GM23338 (cell line): ENCODE results near the gene ERBB4. TPM values are rescaled to one million over a fixed set of nuclear protein-coding genes. Genes with fewer than 3 reads are reported as not detected.
A peak's percentile ranks its signal among the peaks of the same experiment; 100 is the strongest.

Source experiments
- ATAC-seq: fragments of 200-7000 bp; cut with Tn5 transposase; 3 replicates; pipeline ENCODE4 v1.9.1; 2020
- DNase-seq: peaks from one replicate; pipeline ENCODE4 v3.0.0-alpha.2; 2015; ENCODE audit warnings: low spot score
- H2AFZ ChIP-seq: fragments of 200-600 bp; sonication (generic); 2 replicates; pipeline ENCODE4 v1.8.0; 2016; ENCODE audit warnings: antibody characterized with exemption, mild to moderate bottlenecking, moderate library complexity
- H3F3A ChIP-seq: fragments of 200-600 bp; sonication (generic); replicated peaks from 2 replicates; pipeline ENCODE4 v1.8.0; 2017; ENCODE audit warnings: antibody characterized with exemption, mixed run types, low read depth
- H3K27ac ChIP-seq: fragments of 200-600 bp; sonication (generic); 2 replicates; pipeline ENCODE4 v1.6.1; 2016; ENCODE audit warnings: low read depth
- H3K27me3 ChIP-seq: fragments of 200-600 bp; sonication (generic); 2 replicates; pipeline ENCODE4 v1.8.0; 2016; ENCODE audit warnings: mild to moderate bottlenecking, mixed run types, moderate library complexity; ENCODE audit not compliant: insufficient read depth
- H3K36me3 ChIP-seq: fragments of 200-600 bp; sonication (generic); 2 replicates; pipeline ENCODE4 v1.8.0; 2016; ENCODE audit warnings: mild to moderate bottlenecking; ENCODE audit not compliant: insufficient read depth
- H3K4me1 ChIP-seq: fragments of 200-600 bp; sonication (generic); 2 replicates; pipeline ENCODE4 v1.8.0; 2016; ENCODE audit warnings: mild to moderate bottlenecking, moderate library complexity; ENCODE audit not compliant: insufficient read depth
- H3K4me2 ChIP-seq: fragments of 200-600 bp; sonication (generic); 2 replicates; pipeline ENCODE4 v1.7.1; 2017; ENCODE audit warnings: mixed run types
- H3K4me3 ChIP-seq: fragments of 200-600 bp; sonication (generic); 2 replicates; pipeline ENCODE4 v1.6.1; 2016; ENCODE audit warnings: mixed run types
- H3K79me2 ChIP-seq: fragments of 200-600 bp; sonication (generic); replicated peaks from 2 replicates; pipeline ENCODE4 v1.8.0; 2017; ENCODE audit warnings: mild to moderate bottlenecking; ENCODE audit not compliant: insufficient read depth
- H3K9me2 ChIP-seq: fragments of 200-600 bp; sonication (generic); 2 replicates; pipeline ENCODE4 v1.8.0; 2017; ENCODE audit not compliant: insufficient read depth
- H4K20me1 ChIP-seq: fragments of 200-600 bp; sonication (generic); replicated peaks from 2 replicates; pipeline ENCODE4 v1.8.0; 2017; ENCODE audit warnings: mild to moderate bottlenecking; ENCODE audit not compliant: insufficient read depth
- H3K27ac Mint-ChIP-seq: 2 replicates; pipeline ENCODE4 v1.8.0; 2020; ENCODE audit warnings: inconsistent platforms, mild to moderate bottlenecking, moderate library complexity, mixed read lengths
- H3K27me3 Mint-ChIP-seq: 3 replicates; pipeline ENCODE4 v1.8.0; 2022; ENCODE audit warnings: low read depth, mild to moderate bottlenecking, moderate library complexity, mixed read lengths, inconsistent platforms; ENCODE audit not compliant: insufficient read depth, poor library complexity
- H3K36me3 Mint-ChIP-seq: 3 replicates; pipeline ENCODE4 v1.8.0; 2021; ENCODE audit warnings: low read depth, mild to moderate bottlenecking, inconsistent platforms, moderate library complexity, mixed read lengths
- H3K4me1 Mint-ChIP-seq: 3 replicates; pipeline ENCODE4 v1.8.0; 2020; ENCODE audit warnings: mild to moderate bottlenecking, inconsistent platforms, mixed read lengths
- H3K4me3 Mint-ChIP-seq: 3 replicates; pipeline ENCODE4 v1.8.0; 2021; ENCODE audit warnings: moderate library complexity, mild to moderate bottlenecking, inconsistent platforms, mixed read lengths
- H3K9me3 Mint-ChIP-seq: 3 replicates; pipeline ENCODE4 v1.8.0; 2020; ENCODE audit warnings: moderate library complexity, mild to moderate bottlenecking, inconsistent platforms, mixed read lengths
- EZH2 ChIP-seq: fragments of 200-600 bp; sonication (generic); IDR thresholded peaks from one replicate; pipeline ENCODE4 v1.8.0; 2017; ENCODE audit warnings: antibody characterized with exemption, mild to moderate bottlenecking, low read depth; ENCODE audit not compliant: unreplicated experiment
- NANOG ChIP-seq: IDR thresholded peaks from 2 replicates; pipeline ENCODE4 v1.6.1; 2016; ENCODE audit warnings: antibody characterized with exemption, borderline replicate concordance
- POLR2AphosphoS5 ChIP-seq: IDR thresholded peaks from 2 replicates; pipeline ENCODE4 v1.6.1; 2016; ENCODE audit warnings: antibody characterized with exemption, low read depth
- STAT1 ChIP-seq: IDR thresholded peaks from one replicate; pipeline ENCODE4 v1.6.1; 2016; ENCODE audit warnings: antibody characterized with exemption; ENCODE audit not compliant: unreplicated experiment
- ZNF114 ChIP-seq: fragments of 250-450 bp; sonication (Bioruptor Pico); IDR thresholded peaks from 2 replicates; pipeline ENCODE4 v1.5.0; 2020; ENCODE audit warnings: mild to moderate bottlenecking, moderate library complexity
- polyA plus RNA-seq: library from polyadenylated mRNA; unstranded; fragments of >200 nt; fragmentation: Nextera tagmentation; extraction: Ambion mirVana; gene quantifications from 2 replicates; pipeline ENCODE4 v1.2.1, GENCODE V29; 2016
- total RNA-seq: library from RNA; depleted of rRNA; stranded (reverse); fragments of >200 nt; shearing (Covaris generic); gene quantifications from 2 replicates; pipeline ENCODE4 v1.2.3, GENCODE V29; 2014
- TF ChIP-seq, protein P1 (sequence below): fragments of 250-450 bp; sonication (Bioruptor Pico); IDR thresholded peaks from 2 replicates; pipeline ENCODE4 v1.5.0; 2020; ENCODE audit warnings: mild to moderate bottlenecking, moderate library complexity
- TF ChIP-seq, protein P2 (sequence below): IDR thresholded peaks from 2 replicates; pipeline ENCODE4 v1.6.1; 2016; ENCODE audit warnings: antibody characterized with exemption

Gene ERBB4
- total and polyA plus RNA-seq, 2 experiments from 2014 or later: 0.73 to 1.1 TPM

DNA sequence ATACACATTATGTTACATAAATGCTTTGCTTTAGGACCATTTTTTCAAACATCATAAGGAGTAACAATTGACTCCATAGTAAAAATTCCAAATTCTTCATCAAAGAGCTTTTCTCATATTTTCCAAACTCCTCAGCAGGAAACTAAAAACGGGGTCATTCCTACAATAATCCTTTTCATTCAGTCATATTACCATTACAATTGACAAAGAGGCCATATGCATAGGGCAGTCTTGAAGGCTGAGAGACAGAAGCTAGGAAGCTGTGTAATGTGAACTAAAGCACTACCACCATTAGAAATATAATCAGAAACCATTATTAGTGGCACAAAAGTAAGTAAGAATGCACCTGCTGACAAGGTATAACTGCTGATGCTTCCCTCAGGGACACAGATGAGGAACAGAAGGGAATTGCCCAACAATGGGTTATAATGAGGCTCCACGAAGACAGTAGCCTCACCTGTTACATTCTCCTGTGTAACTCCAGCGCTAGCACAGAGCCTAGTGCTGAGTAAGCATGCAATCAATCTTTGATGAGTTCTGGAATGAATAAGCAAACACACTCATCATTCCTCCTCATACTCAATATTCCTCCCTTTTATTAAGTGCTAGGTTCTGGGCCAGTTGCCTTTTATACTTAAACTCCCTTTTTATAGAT, 1039.9 kb downstream of the ERBB4 start:
- H3K9me3 Mint-ChIP-seq: peaks cover 7% of the 10 kb centered on the region
- TF ChIP-seq EZH2 (no peak), POLR2AphosphoS5 (no peak), ZNF114 (CRISPR knock-in tag) (no peak), STAT1 (no peak)
- TF ChIP-seq, protein P1, sequence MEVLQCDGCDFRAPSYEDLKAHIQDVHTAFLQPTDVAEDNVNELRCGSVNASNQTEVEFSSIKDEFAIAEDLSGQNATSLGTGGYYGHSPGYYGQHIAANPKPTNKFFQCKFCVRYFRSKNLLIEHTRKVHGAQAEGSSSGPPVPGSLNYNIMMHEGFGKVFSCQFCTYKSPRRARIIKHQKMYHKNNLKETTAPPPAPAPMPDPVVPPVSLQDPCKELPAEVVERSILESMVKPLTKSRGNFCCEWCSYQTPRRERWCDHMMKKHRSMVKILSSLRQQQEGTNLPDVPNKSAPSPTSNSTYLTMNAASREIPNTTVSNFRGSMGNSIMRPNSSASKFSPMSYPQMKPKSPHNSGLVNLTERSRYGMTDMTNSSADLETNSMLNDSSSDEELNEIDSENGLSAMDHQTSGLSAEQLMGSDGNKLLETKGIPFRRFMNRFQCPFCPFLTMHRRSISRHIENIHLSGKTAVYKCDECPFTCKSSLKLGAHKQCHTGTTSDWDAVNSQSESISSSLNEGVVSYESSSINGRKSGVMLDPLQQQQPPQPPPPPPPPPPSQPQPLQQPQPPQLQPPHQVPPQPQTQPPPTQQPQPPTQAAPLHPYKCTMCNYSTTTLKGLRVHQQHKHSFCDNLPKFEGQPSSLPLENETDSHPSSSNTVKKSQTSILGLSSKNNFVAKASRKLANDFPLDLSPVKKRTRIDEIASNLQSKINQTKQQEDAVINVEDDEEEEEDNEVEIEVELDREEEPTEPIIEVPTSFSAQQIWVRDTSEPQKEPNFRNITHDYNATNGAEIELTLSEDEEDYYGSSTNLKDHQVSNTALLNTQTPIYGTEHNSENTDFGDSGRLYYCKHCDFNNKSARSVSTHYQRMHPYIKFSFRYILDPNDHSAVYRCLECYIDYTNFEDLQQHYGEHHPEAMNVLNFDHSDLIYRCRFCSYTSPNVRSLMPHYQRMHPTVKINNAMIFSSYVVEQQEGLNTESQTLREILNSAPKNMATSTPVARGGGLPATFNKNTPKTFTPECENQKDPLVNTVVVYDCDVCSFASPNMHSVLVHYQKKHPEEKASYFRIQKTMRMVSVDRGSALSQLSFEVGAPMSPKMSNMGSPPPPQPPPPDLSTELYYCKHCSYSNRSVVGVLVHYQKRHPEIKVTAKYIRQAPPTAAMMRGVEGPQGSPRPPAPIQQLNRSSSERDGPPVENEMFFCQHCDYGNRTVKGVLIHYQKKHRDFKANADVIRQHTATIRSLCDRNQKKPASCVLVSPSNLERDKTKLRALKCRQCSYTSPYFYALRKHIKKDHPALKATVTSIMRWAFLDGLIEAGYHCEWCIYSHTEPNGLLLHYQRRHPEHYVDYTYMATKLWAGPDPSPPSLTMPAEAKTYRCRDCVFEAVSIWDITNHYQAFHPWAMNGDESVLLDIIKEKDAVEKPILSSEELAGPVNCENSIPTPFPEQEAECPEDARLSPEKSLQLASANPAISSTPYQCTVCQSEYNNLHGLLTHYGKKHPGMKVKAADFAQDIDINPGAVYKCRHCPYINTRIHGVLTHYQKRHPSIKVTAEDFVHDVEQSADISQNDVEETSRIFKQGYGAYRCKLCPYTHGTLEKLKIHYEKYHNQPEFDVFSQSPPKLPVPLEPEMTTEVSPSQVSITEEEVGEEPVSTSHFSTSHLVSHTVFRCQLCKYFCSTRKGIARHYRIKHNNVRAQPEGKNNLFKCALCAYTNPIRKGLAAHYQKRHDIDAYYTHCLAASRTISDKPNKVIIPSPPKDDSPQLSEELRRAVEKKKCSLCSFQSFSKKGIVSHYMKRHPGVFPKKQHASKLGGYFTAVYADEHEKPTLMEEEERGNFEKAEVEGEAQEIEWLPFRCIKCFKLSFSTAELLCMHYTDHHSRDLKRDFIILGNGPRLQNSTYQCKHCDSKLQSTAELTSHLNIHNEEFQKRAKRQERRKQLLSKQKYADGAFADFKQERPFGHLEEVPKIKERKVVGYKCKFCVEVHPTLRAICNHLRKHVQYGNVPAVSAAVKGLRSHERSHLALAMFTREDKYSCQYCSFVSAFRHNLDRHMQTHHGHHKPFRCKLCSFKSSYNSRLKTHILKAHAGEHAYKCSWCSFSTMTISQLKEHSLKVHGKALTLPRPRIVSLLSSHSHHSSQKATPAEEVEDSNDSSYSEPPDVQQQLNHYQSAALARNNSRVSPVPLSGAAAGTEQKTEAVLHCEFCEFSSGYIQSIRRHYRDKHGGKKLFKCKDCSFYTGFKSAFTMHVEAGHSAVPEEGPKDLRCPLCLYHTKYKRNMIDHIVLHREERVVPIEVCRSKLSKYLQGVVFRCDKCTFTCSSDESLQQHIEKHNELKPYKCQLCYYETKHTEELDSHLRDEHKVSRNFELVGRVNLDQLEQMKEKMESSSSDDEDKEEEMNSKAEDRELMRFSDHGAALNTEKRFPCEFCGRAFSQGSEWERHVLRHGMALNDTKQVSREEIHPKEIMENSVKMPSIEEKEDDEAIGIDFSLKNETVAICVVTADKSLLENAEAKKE (CRISPR knock-in tag): peak; percentile 13; the same call in 1 of the 2 replicates
- H3K36me3 Mint-ChIP-seq: peaks cover 5% of the 10 kb centered on the region; the same call in 2 of the 3 replicates
- Histone ChIP-seq H2AFZ (no peak overlapping the region), H3K9me2 (no peaks in the 10 kb centered on the region), H3K27me3 (no peaks in the 10 kb centered on the region), H3K27ac (no peak overlapping the region), H3K79me2 (no peaks in the 10 kb centered on the region), H3K4me2 (peak overlapping the region; percentile 1; the same call in 1 of the 2 replicates), H3K4me1 (0 out of 2 replicates have a peak, but pooled peaks cover 5% of the 10 kb centered on the region), H3K4me3 (no peak overlapping the region), H3K36me3 (no peaks in the 10 kb centered on the region), H3F3A (no peaks in the 10 kb centered on the region), H4K20me1 (no peaks in the 10 kb centered on the region)
- DNase-seq (peak; percentile 18), ATAC-seq (peak; percentile 79)
- H3K4me3 Mint-ChIP-seq: no peak overlapping the region
- H3K27me3 Mint-ChIP-seq: peaks cover 3% of the 10 kb centered on the region
- H3K27ac Mint-ChIP-seq: no peak overlapping the region
- peaks cover 14% of the 10 kb centered on the region; the same call in 2 of the 3 replicates for H3K4me1 Mint-ChIP-seq

DNA sequence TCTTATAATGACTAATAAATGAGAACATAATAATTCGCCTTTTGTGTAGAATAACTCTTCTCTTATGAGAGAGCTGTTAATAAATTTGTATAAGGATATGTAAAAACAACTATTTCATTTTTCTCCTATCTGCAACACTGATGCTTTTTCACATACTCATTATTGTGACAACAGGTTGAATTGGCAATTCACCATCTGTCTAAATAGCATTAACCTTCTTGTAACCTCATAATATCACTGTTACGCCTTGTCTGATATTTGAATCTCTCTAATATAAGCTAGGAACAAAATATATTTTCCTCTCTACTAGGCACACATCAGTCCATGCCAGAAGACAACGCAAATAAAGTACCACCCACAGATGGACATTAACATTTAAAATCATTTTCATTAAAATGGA, 1043.3 kb downstream of the ERBB4 start:
- no peaks in the 10 kb centered on the region for H3K36me3 Mint-ChIP-seq
- no peaks in the 10 kb centered on the region for H3K27me3 Mint-ChIP-seq
- no peak for ATAC-seq
- no peak for TF ChIP-seq EZH2
- no peak for TF ChIP-seq POLR2AphosphoS5
- no peak for TF ChIP-seq NANOG
- TF ChIP-seq, protein P2, sequence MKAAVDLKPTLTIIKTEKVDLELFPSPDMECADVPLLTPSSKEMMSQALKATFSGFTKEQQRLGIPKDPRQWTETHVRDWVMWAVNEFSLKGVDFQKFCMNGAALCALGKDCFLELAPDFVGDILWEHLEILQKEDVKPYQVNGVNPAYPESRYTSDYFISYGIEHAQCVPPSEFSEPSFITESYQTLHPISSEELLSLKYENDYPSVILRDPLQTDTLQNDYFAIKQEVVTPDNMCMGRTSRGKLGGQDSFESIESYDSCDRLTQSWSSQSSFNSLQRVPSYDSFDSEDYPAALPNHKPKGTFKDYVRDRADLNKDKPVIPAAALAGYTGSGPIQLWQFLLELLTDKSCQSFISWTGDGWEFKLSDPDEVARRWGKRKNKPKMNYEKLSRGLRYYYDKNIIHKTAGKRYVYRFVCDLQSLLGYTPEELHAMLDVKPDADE: no peak
- no peak for TF ChIP-seq ZNF114 (CRISPR knock-in tag)

More for the DNA sequence above, 1043.3 kb downstream of the ERBB4 start:
- H3K4me1 Mint-ChIP-seq: peaks cover 14% of the 10 kb centered on the region; the same call in 2 of the 3 replicates
- Histone ChIP-seq H3K27ac (no peak overlapping the region), H3K9me2 (no peaks in the 10 kb centered on the region), H3K27me3 (no peaks in the 10 kb centered on the region), H3K79me2 (no peaks in the 10 kb centered on the region), H3K4me3 (no peak overlapping the region), H3K4me2 (no peak overlapping the region), H3K36me3 (no peaks in the 10 kb centered on the region), H3K4me1 (0 out of 2 replicates have a peak, but pooled peaks cover 5% of the 10 kb centered on the region), H4K20me1 (no peaks in the 10 kb centered on the region), H2AFZ (no peak overlapping the region), H3F3A (no peaks in the 10 kb centered on the region)
- no peaks in the 10 kb centered on the region for H3K9me3 Mint-ChIP-seq
- no peak overlapping the region for H3K4me3 Mint-ChIP-seq
- DNase-seq: no peak
- H3K27ac Mint-ChIP-seq: no peak overlapping the region
